ENCODE results near the gene WWC2.

Gene WWC2

DNA sequence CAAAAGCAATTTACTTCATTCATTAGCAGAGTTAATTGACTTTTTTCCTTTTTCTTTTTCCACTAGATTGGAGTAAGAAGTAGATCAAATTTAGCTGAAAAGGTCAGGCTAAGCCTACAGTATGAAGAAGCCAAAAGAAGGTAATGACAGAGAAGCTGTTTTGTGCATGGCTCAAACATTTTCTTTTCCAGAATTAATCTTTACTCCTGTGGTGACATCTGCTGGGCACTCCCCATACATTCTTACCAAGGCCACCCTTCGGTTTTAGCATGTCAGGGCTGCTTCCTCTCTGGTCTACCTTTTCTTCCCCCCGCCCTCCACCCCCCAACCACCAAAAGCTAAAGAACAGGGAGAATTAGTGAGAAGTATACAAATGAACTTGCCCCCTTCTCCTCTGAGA, 150.8 kb downstream of the WWC2 start:
- Histone ChIP-seq H2AFZ (ENCODE audit: low read depth, low read length, severe bottlenecking) (no peak overlapping the region), H3K4me3 (ENCODE audit: insufficient read depth, low read length, poor library complexity, severe bottlenecking) (no peak overlapping the region), H3K9ac (ENCODE audit: low read length) (no peak overlapping the region), H3K36me3 (ENCODE audit: low read length) (no peaks in the 10 kb centered on the region), H3K9me3 (ENCODE audit: insufficient read depth, low read length) (no peaks in the 10 kb centered on the region), H3K27ac (ENCODE audit: low read depth, low read length) (no peak overlapping the region), H3K4me2 (ENCODE audit: low read depth, low read length, poor library complexity, severe bottlenecking) (no peak overlapping the region), H3F3A (ENCODE audit: insufficient read depth) (no peaks in the 10 kb centered on the region), H3K9me2 (replicated peaks; ENCODE audit: insufficient read depth, low read length) (no peaks in the 10 kb centered on the region), H3K79me2 (ENCODE audit: insufficient read depth, low read length) (no peaks in the 10 kb centered on the region), H4K20me1 (ENCODE audit: low read depth, low read length) (no peaks in the 10 kb centered on the region), H3K27me3 (ENCODE audit: low read length) (no peaks in the 10 kb centered on the region)
- TF ChIP-seq, protein P1, sequence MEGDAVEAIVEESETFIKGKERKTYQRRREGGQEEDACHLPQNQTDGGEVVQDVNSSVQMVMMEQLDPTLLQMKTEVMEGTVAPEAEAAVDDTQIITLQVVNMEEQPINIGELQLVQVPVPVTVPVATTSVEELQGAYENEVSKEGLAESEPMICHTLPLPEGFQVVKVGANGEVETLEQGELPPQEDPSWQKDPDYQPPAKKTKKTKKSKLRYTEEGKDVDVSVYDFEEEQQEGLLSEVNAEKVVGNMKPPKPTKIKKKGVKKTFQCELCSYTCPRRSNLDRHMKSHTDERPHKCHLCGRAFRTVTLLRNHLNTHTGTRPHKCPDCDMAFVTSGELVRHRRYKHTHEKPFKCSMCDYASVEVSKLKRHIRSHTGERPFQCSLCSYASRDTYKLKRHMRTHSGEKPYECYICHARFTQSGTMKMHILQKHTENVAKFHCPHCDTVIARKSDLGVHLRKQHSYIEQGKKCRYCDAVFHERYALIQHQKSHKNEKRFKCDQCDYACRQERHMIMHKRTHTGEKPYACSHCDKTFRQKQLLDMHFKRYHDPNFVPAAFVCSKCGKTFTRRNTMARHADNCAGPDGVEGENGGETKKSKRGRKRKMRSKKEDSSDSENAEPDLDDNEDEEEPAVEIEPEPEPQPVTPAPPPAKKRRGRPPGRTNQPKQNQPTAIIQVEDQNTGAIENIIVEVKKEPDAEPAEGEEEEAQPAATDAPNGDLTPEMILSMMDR (IDR thresholded peaks at IDR 0.05; ENCODE audit: insufficient read depth, low read length, poor library complexity, severe bottlenecking) = no peak
- TF ChIP-seq EZH2phosphoT487 (conservative IDR thresholded peaks at IDR 0.05; ENCODE audit: low read length) = no peak

DNA sequence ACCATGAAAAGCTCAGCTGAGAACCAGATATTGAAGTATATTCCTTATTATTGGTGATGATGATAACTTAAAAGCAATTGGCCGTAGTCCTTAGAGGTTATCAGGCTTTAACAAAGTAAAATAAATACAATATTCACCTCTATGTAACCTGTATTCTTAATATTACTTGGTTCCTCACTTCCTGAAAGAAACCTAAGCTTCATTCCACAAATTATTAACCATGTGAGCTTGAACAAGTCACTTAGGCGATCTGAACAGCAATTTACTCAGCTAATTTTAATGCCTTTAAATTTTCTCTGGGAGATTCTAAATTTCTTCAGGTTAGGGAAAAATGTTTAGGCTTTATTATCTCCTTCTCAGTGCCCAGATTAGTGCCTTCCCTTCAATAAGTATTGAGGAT, 151.8 kb downstream of the WWC2 start:
- Histone ChIP-seq H3K36me3 (ENCODE audit: low read length) (no peaks in the 10 kb centered on the region), H3K79me2 (ENCODE audit: insufficient read depth, low read length) (no peaks in the 10 kb centered on the region), H3K4me2 (ENCODE audit: low read depth, low read length, poor library complexity, severe bottlenecking) (no peak overlapping the region), H3K9me2 (replicated peaks; ENCODE audit: insufficient read depth, low read length) (no peaks in the 10 kb centered on the region), H4K20me1 (ENCODE audit: low read depth, low read length) (no peaks in the 10 kb centered on the region), H2AFZ (ENCODE audit: low read depth, low read length, severe bottlenecking) (no peak overlapping the region), H3K27ac (ENCODE audit: low read depth, low read length) (no peak overlapping the region), H3K27me3 (ENCODE audit: low read length) (no peaks in the 10 kb centered on the region), H3K4me3 (ENCODE audit: insufficient read depth, low read length, poor library complexity, severe bottlenecking) (no peak overlapping the region), H3F3A (ENCODE audit: insufficient read depth) (no peaks in the 10 kb centered on the region), H3K9me3 (ENCODE audit: insufficient read depth, low read length) (no peaks in the 10 kb centered on the region), H3K9ac (ENCODE audit: low read length) (no peak overlapping the region)
- no peak for TF ChIP-seq EZH2phosphoT487 (conservative IDR thresholded peaks at IDR 0.05; ENCODE audit: low read length)
- TF ChIP-seq, protein P1 (IDR thresholded peaks at IDR 0.05; ENCODE audit: insufficient read depth, low read length, poor library complexity, severe bottlenecking) = no peak

DNA sequence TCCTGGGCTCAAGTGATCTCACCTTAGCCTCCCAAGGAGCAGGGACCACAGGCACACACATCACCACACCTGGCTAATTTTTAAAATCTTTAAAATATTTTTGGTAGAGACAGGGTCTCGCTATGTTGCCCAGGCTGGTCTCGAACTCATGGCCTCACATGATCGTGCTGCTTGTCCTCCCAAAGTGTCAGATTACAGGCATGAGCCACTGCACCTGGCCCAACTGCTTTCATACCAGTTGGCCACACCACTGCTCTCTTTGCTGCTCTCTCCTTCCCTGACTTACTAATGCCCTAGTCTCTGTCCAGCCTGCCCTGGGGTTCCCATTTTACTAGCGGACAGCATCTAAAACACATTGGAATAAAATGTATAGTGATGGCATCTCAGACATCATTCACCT, 153.9 kb downstream of the WWC2 start:
- no peaks in the 10 kb centered on the region for H3K9me2 ChIP-seq (replicated peaks; ENCODE audit: insufficient read depth, low read length)
- H3K4me2 ChIP-seq (ENCODE audit: low read depth, low read length, poor library complexity, severe bottlenecking) = no peak overlapping the region
- H3F3A ChIP-seq (ENCODE audit: insufficient read depth) = no peaks in the 10 kb centered on the region
- H3K4me3 ChIP-seq (ENCODE audit: insufficient read depth, low read length, poor library complexity, severe bottlenecking) = no peak overlapping the region
- no peaks in the 10 kb centered on the region for H3K9me3 ChIP-seq (ENCODE audit: insufficient read depth, low read length)
- H3K9ac ChIP-seq (ENCODE audit: low read length) = no peak overlapping the region
- TF ChIP-seq, protein P1 (IDR thresholded peaks at IDR 0.05; ENCODE audit: insufficient read depth, low read length, poor library complexity, severe bottlenecking) = no peak
- TF ChIP-seq EZH2phosphoT487 (conservative IDR thresholded peaks at IDR 0.05; ENCODE audit: low read length) = no peak
- H3K36me3 ChIP-seq (ENCODE audit: low read length) = no peaks in the 10 kb centered on the region
- H3K27me3 ChIP-seq (ENCODE audit: low read length) = no peaks in the 10 kb centered on the region
- H3K27ac ChIP-seq (ENCODE audit: low read depth, low read length) = no peak overlapping the region
- no peaks in the 10 kb centered on the region for H3K79me2 ChIP-seq (ENCODE audit: insufficient read depth, low read length)
- no peak overlapping the region for H2AFZ ChIP-seq (ENCODE audit: low read depth, low read length, severe bottlenecking)
- no peaks in the 10 kb centered on the region for H4K20me1 ChIP-seq (ENCODE audit: low read depth, low read length)
